Neural cell (in vitro differentiated cells): ENCODE results near the gene SECTM1. TPM values are rescaled to one million over a fixed set of nuclear protein-coding genes. Genes with fewer than 3 reads are reported as not detected.

Experiments used
- H2AFZ ChIP-seq: fragments of 200-600, 300-800 bp; sonication (generic), shearing (Covaris generic); 2 replicates; pipeline ENCODE4 v1.6.0; 2014; ENCODE audit warnings: low read depth, mild to moderate bottlenecking, antibody characterized with exemption, low read length, moderate library complexity
- H3F3A ChIP-seq: fragments of 200-600 bp; shearing (Covaris generic); 2 replicates; pipeline ENCODE4 v1.6.1; 2016; ENCODE audit warnings: mild to moderate bottlenecking, moderate library complexity, mixed read lengths, antibody characterized with exemption, low read length; ENCODE audit not compliant: insufficient read depth, poor library complexity, severe bottlenecking
- H3K27ac ChIP-seq: fragments of 200-600, 300-800 bp; sonication (generic), shearing (Covaris generic); 2 replicates; pipeline ENCODE4 v1.5.1; 2014; ENCODE audit warnings: mild to moderate bottlenecking, low read length, moderate library complexity
- H3K27me3 ChIP-seq: fragments of 300-800, 200-600 bp; sonication (generic), shearing (Covaris generic); 2 replicates; pipeline ENCODE4 v1.6.0; 2014; ENCODE audit warnings: mild to moderate bottlenecking, low read depth, low read length, moderate library complexity; ENCODE audit not compliant: insufficient read depth
- H3K36me3 ChIP-seq: fragments of 300-800, 200-600 bp; sonication (generic), shearing (Covaris generic); 2 replicates; pipeline ENCODE4 v1.5.1; 2014; ENCODE audit warnings: mild to moderate bottlenecking, antibody characterized with exemption, low read length, moderate library complexity; ENCODE audit not compliant: insufficient read depth
- H3K4me2 ChIP-seq: fragments of 300-800, 200-600 bp; sonication (generic), shearing (Covaris generic); 2 replicates; pipeline ENCODE4 v1.6.0; 2014; ENCODE audit warnings: mild to moderate bottlenecking, low read length
- H3K4me3 ChIP-seq: fragments of 300-800, 200-600 bp; sonication (generic), shearing (Covaris generic); 2 replicates; pipeline ENCODE4 v1.5.1; 2014; ENCODE audit warnings: mild to moderate bottlenecking, low read length, moderate library complexity
- H3K79me2 ChIP-seq: fragments of 200-600 bp; shearing (Covaris generic); replicated peaks from 2 replicates; pipeline ENCODE4 v1.6.0; 2014; ENCODE audit warnings: mild to moderate bottlenecking, low read length, moderate library complexity; ENCODE audit not compliant: insufficient read depth
- H3K9ac ChIP-seq: fragments of 300-800, 200-600 bp; sonication (generic), shearing (Covaris generic); 2 replicates; pipeline ENCODE4 v1.6.1; 2016; ENCODE audit warnings: mild to moderate bottlenecking, low read length, mixed read lengths
- H3K9me2 ChIP-seq: fragments of 200-600 bp; shearing (Covaris generic); 2 replicates; pipeline ENCODE4 v1.6.1; 2016; ENCODE audit warnings: mild to moderate bottlenecking, low read length, mixed read lengths; ENCODE audit not compliant: insufficient read depth
- H3K9me3 ChIP-seq: fragments of 200-600, 300-800 bp; sonication (generic), shearing (Covaris generic); 2 replicates; pipeline ENCODE4 v1.6.1; 2016; ENCODE audit warnings: mild to moderate bottlenecking, mixed run types, low read length, moderate library complexity, mixed read lengths
- H4K20me1 ChIP-seq: fragments of 200-600 bp; shearing (Covaris generic); 2 replicates; pipeline ENCODE4 v1.6.1; 2016; ENCODE audit warnings: mild to moderate bottlenecking, mixed run types; ENCODE audit not compliant: insufficient read depth
- EP300 ChIP-seq: fragments of 450-650 bp; conservative IDR thresholded peaks from 2 replicates; pipeline ENCODE4 v1.6.1; 2014; ENCODE audit warnings: antibody characterized with exemption, mild to moderate bottlenecking, moderate library complexity; ENCODE audit not compliant: poor library complexity, severe bottlenecking
- EZH2 ChIP-seq: fragments of 200-600, 300-800 bp; shearing (Covaris generic), sonication (generic); IDR thresholded peaks from 2 replicates; pipeline ENCODE4 v1.6.1; 2014; ENCODE audit warnings: antibody characterized with exemption, low read length, borderline replicate concordance, mild to moderate bottlenecking; ENCODE audit not compliant: insufficient read depth, poor library complexity, severe bottlenecking
- MXI1 ChIP-seq: fragments of 450-650 bp; conservative IDR thresholded peaks from 2 replicates; pipeline ENCODE4 v1.6.1; 2014; ENCODE audit warnings: antibody characterized with exemption, mild to moderate bottlenecking; ENCODE audit not compliant: poor library complexity, severe bottlenecking
- POLR2AphosphoS5 ChIP-seq: IDR thresholded peaks from 2 replicates; pipeline ENCODE4 v1.6.1; 2012
- RAD21 ChIP-seq: fragments of 450-650 bp; conservative IDR thresholded peaks from 2 replicates; pipeline ENCODE4 v1.6.1; 2014; ENCODE audit warnings: antibody characterized with exemption, mild to moderate bottlenecking, moderate library complexity
- REST ChIP-seq: IDR thresholded peaks from 2 replicates; pipeline ENCODE4 v1.6.1; 2012; ENCODE audit warnings: borderline replicate concordance
- SMC3 ChIP-seq: fragments of 450-650 bp; conservative IDR thresholded peaks from 2 replicates; pipeline ENCODE4 v1.6.1; 2014; ENCODE audit warnings: antibody characterized with exemption, mild to moderate bottlenecking, moderate library complexity; ENCODE audit not compliant: poor library complexity
- TAF1 ChIP-seq: IDR thresholded peaks from 2 replicates; pipeline ENCODE4 v1.6.1; 2012; ENCODE audit warnings: low read depth
- polyA plus RNA-seq: library from polyadenylated mRNA; depleted of rRNA; stranded (reverse); fragments of >200 nt; gene quantifications from 2 replicates; pipeline ENCODE4 v1.2.3, GENCODE V29; 2014
- TF ChIP-seq, protein P1 (sequence below): fragments of 450-650 bp; IDR thresholded peaks from 2 replicates; pipeline ENCODE4 v1.5.1; 2014; ENCODE audit warnings: antibody characterized with exemption, mild to moderate bottlenecking, moderate library complexity; ENCODE audit not compliant: poor library complexity, severe bottlenecking

SECTM1 gene
- polyA plus RNA-seq, 1 donor from 2014 or later = not detected

- no peak overlapping the region for H3K27ac ChIP-seq
- no peaks in the 10 kb centered on the region for H3K9me3 ChIP-seq
- no peaks in the 10 kb centered on the region for H3K79me2 ChIP-seq
- no peaks in the 10 kb centered on the region for H3K36me3 ChIP-seq
- H4K20me1 ChIP-seq = no peaks in the 10 kb centered on the region
- no peak overlapping the region for H3K4me3 ChIP-seq
- no peaks in the 10 kb centered on the region for H3F3A ChIP-seq
- no peak overlapping the region for H3K4me2 ChIP-seq
- H3K27me3 ChIP-seq = no peaks in the 10 kb centered on the region
- no peaks in the 10 kb centered on the region for H3K9me2 ChIP-seq
- TF ChIP-seq REST (no peak), SMC3 (no peak), EP300 (no peak), POLR2AphosphoS5 (no peak), MXI1 (no peak), TAF1 (no peak), EZH2 (no peak), RAD21 (no peak)
- TF ChIP-seq, protein P1, sequence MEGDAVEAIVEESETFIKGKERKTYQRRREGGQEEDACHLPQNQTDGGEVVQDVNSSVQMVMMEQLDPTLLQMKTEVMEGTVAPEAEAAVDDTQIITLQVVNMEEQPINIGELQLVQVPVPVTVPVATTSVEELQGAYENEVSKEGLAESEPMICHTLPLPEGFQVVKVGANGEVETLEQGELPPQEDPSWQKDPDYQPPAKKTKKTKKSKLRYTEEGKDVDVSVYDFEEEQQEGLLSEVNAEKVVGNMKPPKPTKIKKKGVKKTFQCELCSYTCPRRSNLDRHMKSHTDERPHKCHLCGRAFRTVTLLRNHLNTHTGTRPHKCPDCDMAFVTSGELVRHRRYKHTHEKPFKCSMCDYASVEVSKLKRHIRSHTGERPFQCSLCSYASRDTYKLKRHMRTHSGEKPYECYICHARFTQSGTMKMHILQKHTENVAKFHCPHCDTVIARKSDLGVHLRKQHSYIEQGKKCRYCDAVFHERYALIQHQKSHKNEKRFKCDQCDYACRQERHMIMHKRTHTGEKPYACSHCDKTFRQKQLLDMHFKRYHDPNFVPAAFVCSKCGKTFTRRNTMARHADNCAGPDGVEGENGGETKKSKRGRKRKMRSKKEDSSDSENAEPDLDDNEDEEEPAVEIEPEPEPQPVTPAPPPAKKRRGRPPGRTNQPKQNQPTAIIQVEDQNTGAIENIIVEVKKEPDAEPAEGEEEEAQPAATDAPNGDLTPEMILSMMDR = no peak
- H3K9ac ChIP-seq = no peak overlapping the region
- no peak overlapping the region for H2AFZ ChIP-seq
These were observed 34.1 kb downstream of the SECTM1 start for GRCh38 chr17:82299452-82299851.

DNA sequence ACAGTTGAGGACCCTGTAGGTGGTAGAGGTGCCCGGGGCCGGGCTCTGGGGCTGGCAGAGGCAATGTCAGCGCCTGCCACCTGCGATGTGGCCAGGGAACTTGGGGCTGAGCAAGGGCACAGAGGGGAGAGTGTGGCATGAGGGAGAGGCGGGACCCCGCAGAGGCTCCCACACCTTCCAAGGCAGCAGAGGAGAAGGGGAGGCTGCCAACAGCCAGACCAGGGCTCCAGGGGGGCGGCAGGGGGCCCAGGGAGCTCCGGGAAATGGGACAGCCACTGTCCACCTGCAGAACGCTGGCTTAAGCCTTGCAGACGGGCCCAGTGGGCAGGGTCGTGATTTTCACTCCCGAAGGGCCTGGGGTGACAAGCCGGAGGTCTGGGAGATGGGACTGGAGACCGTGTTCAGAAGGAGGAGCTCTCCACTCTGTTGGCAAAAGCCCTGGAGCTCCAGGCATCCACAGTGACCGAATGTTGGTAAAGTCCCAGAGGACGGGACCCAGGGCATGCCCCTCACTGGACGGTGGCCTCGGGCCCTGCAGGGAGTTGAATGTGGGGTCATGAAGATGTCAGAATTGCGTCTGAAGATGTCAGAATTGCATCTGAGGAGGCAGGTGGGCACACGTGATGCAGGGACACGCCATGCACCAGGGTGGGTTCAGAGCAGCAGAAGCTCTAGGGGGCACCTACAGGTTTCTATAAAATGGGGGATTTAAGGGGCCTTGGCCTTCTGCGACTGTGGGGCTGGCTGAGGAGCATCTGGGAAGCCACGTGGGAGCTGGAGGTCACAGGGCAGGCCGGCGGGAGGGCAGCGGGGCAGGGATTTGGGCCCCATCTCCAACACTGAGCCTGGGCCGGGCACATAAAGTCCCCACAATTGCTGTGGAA lies 34.8 kb downstream of the SECTM1 start:
- H3F3A ChIP-seq = no peaks in the 10 kb centered on the region
- H3K36me3 ChIP-seq = no peaks in the 10 kb centered on the region
- no peak overlapping the region for H2AFZ ChIP-seq
- no peaks in the 10 kb centered on the region for H3K9me3 ChIP-seq
- no peak overlapping the region for H3K9ac ChIP-seq
- H3K27ac ChIP-seq = no peak overlapping the region
- H3K4me3 ChIP-seq = no peak overlapping the region
- no peak for TF ChIP-seq EP300
- TF ChIP-seq RAD21 = no peak
- no peak for TF ChIP-seq POLR2AphosphoS5
- no peak for TF ChIP-seq MXI1
- TF ChIP-seq EZH2 = no peak
- no peak for TF ChIP-seq TAF1
- TF ChIP-seq, protein P1 = no peak
- TF ChIP-seq REST = no peak
- H3K27me3 ChIP-seq = no peaks in the 10 kb centered on the region
- no peak overlapping the region for H3K4me2 ChIP-seq
- no peaks in the 10 kb centered on the region for H3K79me2 ChIP-seq
- no peaks in the 10 kb centered on the region for H3K9me2 ChIP-seq
- H4K20me1 ChIP-seq = no peaks in the 10 kb centered on the region
